NCI-H510A treated with DMSO at 0.1 percent for 48 hours (cell line): ENCODE results near the gene SDC1.

Source experiments
- DNase-seq: peaks from one replicate; lab custom pipeline; 2025; lab: John Stamatoyannopoulos, UW

Gene SDC1

GRCh38 chr2:20227894-20228505 lies 3.1 kb upstream of the SDC1 start:
- DNase-seq: no peak

GRCh38 chr2:20226152-20226545 lies 1.2 kb upstream of the SDC1 start:
- no peak for DNase-seq

- DNase-seq: peak; percentile 80
Measured at GRCh38 chr2:20225294-20226151, 593 bp upstream of the SDC1 start.

DNA sequence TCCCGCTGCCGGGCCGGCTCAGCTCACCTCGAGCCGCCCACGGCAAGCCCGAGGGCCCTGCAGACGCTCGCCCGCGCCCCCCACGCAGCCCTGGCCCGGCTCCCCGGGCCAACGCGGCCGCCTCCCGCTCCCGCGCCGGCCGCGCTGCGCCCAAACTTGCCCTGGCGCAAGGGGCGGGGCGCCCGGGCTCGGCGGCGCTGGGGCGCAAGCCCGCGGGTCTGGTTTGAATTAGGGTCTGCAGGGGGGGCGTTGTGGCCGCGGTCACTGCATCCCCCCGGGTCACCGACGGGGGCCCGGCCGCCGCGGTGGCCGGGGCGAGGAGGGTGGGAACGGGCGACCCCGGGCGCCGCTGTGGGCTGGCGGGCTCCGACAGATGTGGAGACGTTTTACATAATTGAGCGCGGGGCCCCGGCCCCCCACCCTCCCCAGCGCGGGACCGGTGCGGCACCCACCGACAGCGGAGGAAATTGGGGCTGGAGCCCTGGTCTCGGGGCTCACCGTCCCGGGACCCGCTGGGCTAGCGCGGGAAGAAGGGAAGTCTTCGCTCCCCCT lies 690 bp downstream of the SDC1 start:
- no peak for DNase-seq

DNA sequence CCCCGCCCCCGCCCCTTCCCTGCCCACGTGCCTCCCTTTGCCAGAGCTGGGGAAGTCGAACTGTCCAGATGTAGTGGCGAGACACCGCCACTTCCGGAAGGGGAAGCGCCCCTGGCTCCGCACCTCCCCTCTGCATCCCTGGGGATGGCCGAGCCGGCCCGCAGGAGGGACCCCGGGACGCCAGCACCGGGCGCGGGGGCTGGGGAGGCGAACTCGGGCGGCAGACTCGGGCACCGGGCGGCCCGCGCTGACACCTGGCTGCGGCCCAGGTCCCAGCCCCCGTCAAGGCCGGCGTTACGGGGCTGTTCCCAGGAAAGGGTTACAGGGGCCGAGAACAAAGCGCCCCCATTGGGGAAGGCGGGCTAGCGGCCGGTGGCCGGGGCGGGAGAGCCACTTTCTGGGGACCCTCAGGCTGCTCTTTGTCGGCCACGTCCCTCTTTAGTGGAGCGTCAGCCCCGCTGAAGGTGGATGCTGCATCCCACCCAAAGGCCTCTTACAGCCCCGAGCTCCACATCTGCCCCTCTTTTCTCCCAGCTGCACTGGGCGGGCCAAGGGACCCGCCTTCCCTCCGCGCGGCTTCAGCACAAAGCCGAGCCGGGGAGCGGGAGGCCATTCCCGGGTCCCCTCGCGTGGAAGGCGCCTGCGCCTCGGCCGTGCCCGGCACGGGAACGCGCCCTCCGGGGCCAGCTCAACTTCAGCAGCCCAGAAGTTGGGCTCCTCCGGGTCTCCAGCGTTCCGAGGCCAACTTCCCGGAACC lies 1.3 kb downstream of the SDC1 start:
- DNase-seq: peak; percentile 70

DNA sequence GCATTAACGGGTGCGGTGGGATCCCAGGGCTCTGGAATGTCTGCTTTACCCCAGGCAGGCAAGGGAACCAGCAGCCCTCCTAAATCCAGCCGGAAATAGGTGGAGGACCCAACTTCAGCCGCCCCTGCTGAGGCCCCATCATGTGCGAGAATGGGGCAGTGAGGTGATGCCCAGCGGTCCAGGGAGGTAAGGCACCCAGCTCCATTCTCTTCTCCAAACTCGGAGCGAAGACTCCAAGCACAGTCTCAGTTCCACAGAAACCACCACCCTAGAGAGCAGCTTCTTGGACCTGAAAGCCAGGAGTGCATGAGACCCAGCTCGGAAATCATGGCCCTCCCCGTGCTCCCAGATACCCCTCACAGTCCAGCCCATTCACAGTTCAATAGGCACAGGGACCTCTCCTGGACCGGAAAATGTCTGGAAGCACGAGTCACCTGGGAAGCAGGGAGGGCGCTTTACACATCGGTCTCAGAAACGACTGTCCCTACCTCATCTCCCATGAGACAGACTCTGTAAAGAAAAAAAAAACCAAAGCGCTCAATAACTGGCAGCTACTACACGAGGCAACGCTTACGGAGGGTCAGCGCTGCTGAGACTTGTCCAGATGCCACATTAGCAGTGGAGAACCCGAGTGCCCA lies 2.0 kb downstream of the SDC1 start:
- DNase-seq: peak; percentile 70

DNA sequence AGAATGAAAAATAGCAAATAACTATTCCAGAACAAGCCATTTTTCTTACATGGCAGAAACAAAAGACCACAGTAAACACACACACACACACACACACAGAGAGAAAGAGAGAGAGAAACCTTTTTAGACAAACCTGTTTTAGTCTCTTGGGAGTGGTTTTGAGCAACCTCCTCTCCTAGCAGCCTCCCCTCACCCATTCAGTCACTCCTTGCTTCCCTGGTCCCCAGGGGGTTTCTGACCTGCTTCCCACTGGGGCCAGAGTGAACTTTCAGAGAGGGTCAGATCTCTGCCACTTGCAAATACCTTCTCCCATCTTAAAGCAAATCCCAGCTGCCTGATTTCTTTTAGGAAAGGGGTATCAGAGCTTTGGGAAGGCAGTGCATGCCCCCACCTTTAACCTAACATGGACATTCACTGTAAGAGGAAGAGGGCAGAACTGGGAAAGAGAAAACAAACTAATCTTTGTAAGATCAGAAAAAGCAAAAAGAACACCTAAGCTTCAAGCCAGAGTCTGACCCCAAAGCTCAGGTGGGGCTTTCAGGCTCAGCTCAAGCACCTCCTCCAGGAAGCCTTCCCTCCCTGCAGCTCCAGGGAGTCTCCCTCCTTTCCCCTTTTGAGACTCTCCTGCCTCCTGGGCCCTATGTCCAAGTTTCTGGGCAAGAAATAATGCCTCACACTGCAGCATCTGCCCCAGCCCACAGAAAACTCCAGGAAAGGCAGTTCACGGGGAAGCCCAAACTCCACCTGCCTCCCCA lies 2.7 kb downstream of the SDC1 start:
- no peak for DNase-seq

DNA sequence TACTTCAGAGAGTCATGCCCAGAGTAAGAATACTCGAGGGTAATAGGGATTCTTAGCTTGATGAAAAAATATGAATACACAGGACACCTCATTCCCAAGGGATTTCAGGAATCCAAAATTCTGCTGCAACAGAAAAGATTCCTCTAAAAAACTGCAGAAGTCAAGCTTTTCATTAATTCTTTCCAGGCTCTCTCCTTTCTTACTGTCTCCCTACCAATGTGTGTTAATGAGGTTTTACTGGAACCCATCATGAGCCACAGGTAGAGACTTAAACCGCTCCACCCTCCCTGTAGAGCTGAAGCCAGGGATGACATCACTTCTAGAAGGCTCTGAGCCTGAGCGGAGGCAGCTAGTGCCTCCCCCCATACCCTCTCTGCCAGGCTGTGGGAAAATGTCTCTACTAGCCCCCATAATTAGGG lies 3.4 kb downstream of the SDC1 start:
- DNase-seq: no peak

GRCh38 chr2:20220806-20221554 lies 4.0 kb downstream of the SDC1 start:
- DNase-seq: no peak

DNA sequence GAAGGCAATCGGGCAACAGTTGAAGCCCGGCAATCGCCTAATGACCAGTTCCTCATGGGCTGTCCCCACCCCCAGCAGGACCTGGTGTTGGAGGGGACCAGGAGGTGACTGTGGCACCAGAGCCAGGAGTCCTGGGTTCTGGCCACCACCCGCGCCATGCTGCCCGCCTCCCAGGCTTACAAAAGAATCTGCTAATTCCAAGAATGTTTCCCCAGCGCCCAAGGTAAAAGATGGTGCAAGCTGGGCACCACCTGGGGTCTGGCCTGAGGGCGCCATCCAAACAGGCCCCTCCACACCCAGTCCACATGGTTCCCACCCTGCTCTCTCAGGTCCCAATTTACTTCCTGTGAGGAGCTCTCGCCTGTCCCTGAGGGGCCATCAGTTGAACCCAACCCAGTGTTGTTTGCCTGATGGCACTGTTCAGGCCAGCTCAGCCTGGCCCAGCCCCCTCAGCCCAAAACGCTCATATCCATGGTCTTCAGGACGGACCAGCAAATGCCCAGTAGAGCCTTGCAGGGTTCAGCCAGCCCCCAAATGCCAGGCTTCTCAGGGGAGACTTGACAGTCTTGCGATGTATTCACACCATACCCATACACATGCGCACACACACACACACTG lies 5.1 kb downstream of the SDC1 start:
- no peak for DNase-seq

DNA sequence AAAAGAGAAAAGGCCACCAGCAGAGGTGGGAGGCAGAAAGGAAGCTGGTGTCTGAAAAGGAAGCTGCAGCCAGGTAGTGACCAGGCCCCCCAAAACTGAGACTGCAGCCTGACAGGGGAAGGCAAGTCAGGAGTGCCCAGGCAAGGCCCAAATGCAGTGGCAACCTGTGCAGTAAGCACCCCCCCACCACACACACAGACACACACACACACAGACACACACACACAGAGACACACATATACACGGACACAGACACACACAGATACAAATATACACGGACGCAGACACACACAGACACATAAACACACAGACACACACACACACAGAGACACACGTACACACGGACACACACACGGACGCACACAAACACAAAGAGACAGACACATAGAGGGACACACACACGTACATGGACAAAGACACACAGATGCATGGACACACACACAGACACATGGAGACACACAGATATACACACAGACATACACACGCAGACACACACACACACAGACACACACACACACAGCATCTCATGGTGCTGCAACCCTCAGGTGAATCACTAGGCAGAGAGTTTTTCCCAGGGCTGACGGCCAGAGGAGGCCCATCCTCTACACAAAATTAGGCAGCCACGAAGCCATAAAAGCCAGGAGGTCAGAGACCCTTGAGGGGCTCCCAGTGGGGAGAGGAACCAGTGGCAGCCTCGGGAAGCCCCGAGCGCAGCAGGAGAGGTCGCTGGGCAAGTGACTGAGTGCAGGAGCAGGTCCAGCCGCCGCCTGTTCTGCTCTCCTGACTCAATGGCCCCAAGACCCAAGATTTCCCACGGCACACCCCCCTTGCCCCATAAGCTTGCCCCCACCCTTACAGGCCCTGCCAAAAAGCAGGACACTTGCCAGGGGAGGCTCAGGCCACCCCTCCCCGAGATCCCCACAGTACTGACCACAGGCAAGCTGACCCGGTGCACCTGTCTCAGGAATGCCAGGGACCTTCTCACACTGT lies 6.3 kb downstream of the SDC1 start:
- DNase-seq: no peak

GRCh38 chr2:20217041-20217970 lies 7.6 kb downstream of the SDC1 start:
- no peak for DNase-seq

DNA sequence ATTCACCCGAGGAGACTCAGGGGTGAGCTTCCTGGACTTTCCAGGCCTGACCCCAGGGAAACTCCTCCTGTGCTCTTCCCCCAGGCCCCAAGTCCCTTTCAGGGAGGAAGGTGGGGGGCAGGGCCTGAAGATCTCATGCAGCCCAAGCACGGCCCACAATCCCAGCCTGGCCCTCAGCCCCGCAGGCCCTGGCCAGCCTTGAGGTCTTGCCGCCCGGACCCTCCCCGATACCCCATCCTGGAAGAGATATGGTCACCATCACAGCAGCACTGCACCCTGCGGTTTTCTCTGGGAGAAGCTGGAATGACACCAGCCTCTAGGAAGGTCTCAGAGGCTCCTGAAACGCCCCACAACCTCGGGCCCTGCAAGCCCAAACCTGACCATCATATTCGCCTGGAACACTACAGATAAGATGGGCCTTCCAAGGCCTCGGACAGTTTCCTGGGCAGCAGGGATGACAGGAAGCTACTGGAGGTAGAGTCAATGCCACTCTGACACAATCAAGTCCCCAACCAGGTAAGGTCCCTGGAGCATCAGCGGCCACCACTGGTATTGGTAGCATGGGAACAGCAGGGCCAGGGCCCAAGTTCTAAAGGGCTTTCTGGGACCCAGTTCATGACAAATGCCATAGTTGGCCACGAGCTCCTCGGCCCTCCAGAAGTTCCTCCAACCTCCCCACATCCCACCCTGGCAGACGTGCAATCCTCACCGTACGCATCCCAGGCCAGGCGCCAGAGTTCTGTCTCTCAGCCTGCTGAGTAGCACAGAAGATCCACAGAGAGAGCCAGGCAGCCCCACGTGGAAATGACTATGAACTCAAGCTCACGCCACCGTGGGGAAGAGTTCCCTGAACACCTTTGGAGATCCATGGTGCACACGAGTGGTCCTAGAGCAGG lies 8.6 kb downstream of the SDC1 start:
- no peak for DNase-seq

DNA sequence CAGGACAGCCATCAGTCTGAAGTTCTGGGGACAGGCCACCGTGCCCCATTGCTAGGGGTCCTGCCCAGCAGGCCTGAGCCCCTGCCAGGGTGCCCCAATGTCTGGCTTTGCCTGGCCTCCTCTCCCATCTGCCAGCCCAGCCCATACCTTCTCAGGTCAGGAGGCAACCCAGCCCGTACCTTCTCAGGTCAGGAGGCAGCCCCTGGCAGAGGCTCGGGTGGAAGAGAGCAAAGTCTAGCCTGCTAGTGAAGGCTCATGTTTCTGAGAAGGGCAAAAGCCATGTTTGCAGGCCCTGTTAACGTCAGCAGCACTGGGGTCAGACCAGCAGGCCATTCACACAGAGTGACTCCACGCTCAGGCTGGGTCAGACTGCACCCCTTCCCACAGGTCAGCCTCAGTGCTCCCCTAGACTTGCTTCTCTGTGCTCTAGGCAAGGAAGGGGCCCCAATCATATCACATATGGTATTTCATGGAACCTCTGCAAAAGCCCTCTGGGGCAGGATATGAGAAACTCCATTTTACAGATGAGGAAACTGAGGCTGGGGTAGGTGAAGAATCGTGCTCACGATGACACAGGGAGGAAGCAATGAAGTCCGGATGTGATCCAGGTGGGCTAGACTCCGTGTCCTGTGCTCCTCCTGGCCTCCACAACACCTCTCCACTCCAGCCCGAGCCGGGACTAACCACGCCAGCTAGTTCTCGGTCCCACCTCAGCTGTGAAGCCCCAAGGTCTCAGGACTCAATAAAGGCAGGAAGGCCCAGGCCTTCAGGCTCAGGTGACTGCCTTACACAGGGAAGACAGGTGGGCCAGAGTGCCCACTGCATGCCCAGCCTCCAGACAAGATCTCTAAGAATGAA lies 9.5 kb downstream of the SDC1 start:
- no peak for DNase-seq

- no peak for DNase-seq
Measured at GRCh38 chr2:20214566-20215182, 10.3 kb downstream of the SDC1 start.
